Trophoblast cell (in vitro differentiated cells and primary cell): Measurements from ENCODE around the gene CCDC195.
"Not testable (repeated sequence)": the region's sequence is repeated elsewhere in the genome, so short reads cannot be mapped to it uniquely, and the experiment has no call there.

ENCODE experiments used
- DNase-seq, 2 donors: peaks; one replicate each; pipeline ENCODE4 v3.0.0-alpha.2; 2016
- H2AFZ ChIP-seq: 2 replicates; pipeline ENCODE4 v1.6.1; 2013; ENCODE audit warnings: low read length, moderate library complexity, mild to moderate bottlenecking; ENCODE audit not compliant: insufficient read depth, poor library complexity
- H2AK5ac ChIP-seq: 2 replicates; pipeline ENCODE4 v1.6.1; 2013; ENCODE audit warnings: mild to moderate bottlenecking, low read length
- H2BK120ac ChIP-seq: 2 replicates; pipeline ENCODE4 v1.6.1; 2013; ENCODE audit warnings: low read length, mild to moderate bottlenecking, moderate library complexity; ENCODE audit not compliant: insufficient read depth, poor library complexity
- H2BK12ac ChIP-seq: 2 replicates; pipeline ENCODE4 v1.6.1; 2013; ENCODE audit warnings: mild to moderate bottlenecking, low read length, moderate library complexity
- H2BK5ac ChIP-seq: 2 replicates; pipeline ENCODE4 v1.6.1; 2013; ENCODE audit warnings: low read length, low read depth, moderate library complexity, mild to moderate bottlenecking; ENCODE audit not compliant: poor library complexity
- H3K14ac ChIP-seq: 2 replicates; pipeline ENCODE4 v1.6.1; 2013; ENCODE audit warnings: mild to moderate bottlenecking, low read length
- H3K18ac ChIP-seq: 2 replicates; pipeline ENCODE4 v1.6.1; 2013; ENCODE audit warnings: mild to moderate bottlenecking, low read length
- H3K23ac ChIP-seq: 2 replicates; pipeline ENCODE4 v1.6.1; 2013; ENCODE audit warnings: low read length
- H3K27ac ChIP-seq: 2 replicates; pipeline ENCODE4 v1.5.1; 2013; ENCODE audit warnings: low read depth, mild to moderate bottlenecking, inconsistent platforms, low read length, moderate library complexity
- H3K27me3 ChIP-seq: 2 replicates; pipeline ENCODE4 v1.6.1; 2013; ENCODE audit warnings: inconsistent platforms, mild to moderate bottlenecking, low read length, moderate library complexity; ENCODE audit not compliant: insufficient read depth
- H3K36me3 ChIP-seq, 2 experiments: 1 replicate in 1 of 2; 2 replicates in 1 of 2; pipeline ENCODE4 v1.6.1; 2013; ENCODE audit warnings: low read length in 2 of 2, mild to moderate bottlenecking in 2 of 2, moderate library complexity in 1 of 2; ENCODE audit not compliant: insufficient read depth in 2 of 2, control insufficient read depth in 1 of 2
- H3K4ac ChIP-seq: 2 replicates; pipeline ENCODE4 v1.6.1; 2013; ENCODE audit warnings: low read depth, mild to moderate bottlenecking, low read length, moderate library complexity
- H3K4me1 ChIP-seq, 2 experiments: 1 replicate in 1 of 2; 2 replicates in 1 of 2; pipeline ENCODE4 v1.6.1; 2013; ENCODE audit warnings: low read length in 2 of 2, mild to moderate bottlenecking in 2 of 2, moderate library complexity in 1 of 2; ENCODE audit not compliant: insufficient read depth in 2 of 2, control insufficient read depth in 1 of 2
- H3K4me2 ChIP-seq: 2 replicates; pipeline ENCODE4 v1.6.1; 2013; ENCODE audit warnings: inconsistent platforms, mild to moderate bottlenecking, low read length, moderate library complexity
- H3K4me3 ChIP-seq: 2 replicates; pipeline ENCODE4 v1.5.1; 2013; ENCODE audit warnings: mild to moderate bottlenecking, low read depth, low read length, inconsistent platforms
- H3K79me1 ChIP-seq: one replicate; pipeline ENCODE4 v1.6.1; 2013; ENCODE audit warnings: low read length
- H3K79me2 ChIP-seq: 2 replicates; pipeline ENCODE4 v1.6.1; 2013; ENCODE audit warnings: low read length, mild to moderate bottlenecking; ENCODE audit not compliant: control insufficient read depth, insufficient read depth, poor library complexity
- H3K9ac ChIP-seq: 2 replicates; pipeline ENCODE4 v1.6.1; 2013; ENCODE audit warnings: mild to moderate bottlenecking, low read length
- H3K9me3 ChIP-seq: 2 replicates; pipeline ENCODE4 v1.6.1; 2013; ENCODE audit warnings: low read depth, mild to moderate bottlenecking, control low read depth, inconsistent platforms, low read length; ENCODE audit not compliant: insufficient read depth
- H4K12ac ChIP-seq: 2 replicates; pipeline ENCODE4 v1.6.1; 2013; ENCODE audit warnings: low read depth, mild to moderate bottlenecking, low read length, moderate library complexity
- H4K8ac ChIP-seq: 2 replicates; pipeline ENCODE4 v1.6.1; 2013; ENCODE audit warnings: low read depth, mild to moderate bottlenecking, low read length, moderate library complexity
- H4K91ac ChIP-seq: one replicate; pipeline ENCODE4 v1.6.1; 2013; ENCODE audit warnings: low read depth, mild to moderate bottlenecking, low read length, moderate library complexity
- WGBS: extraction: QIAGEN DNeasy Blood & Tissue Kit; methylation state at CpG from one replicate; pipeline ENCODE4 v1.1.7; 2013; ENCODE audit warnings: missing lambda C conversion rate; ENCODE audit not compliant: insufficient read length, insufficient coverage; ENCODE audit errors: extremely low coverage; 5-methylcytosine and 5-hydroxymethylcytosine counted together

The CCDC195 gene

DNA sequence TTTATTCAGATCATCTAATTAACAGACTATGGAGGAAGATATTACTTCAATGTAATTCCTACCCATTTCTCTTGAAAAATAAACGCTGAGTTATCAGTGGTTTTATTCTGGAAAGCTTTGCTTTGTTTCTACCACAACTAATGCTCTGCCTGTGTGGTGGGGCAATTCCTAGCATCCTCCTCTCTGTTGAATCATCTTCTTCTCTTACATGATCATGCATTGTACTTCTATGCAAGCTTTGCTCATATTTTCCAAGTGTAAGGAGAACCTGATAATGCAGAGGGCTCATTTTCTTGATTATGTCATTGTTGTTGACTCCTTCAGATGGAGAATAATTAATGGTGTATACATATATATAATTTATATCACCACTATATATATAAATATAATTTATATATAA lies 46.7 kb downstream of the CCDC195 start:
- H2BK12ac ChIP-seq: no peak overlapping the region
- no peaks in the 10 kb centered on the region for H3K79me2 ChIP-seq
- H2BK5ac ChIP-seq: no peak overlapping the region
- no peak overlapping the region for H4K12ac ChIP-seq
- H3K14ac ChIP-seq: no peak overlapping the region
- WGBS: no CpG with 5 or more reads among the region's 1 CpG
- no peak overlapping the region for H4K8ac ChIP-seq
- H2AK5ac ChIP-seq: no peak overlapping the region
- no peaks in the 10 kb centered on the region for H3K4me1 ChIP-seq
- no peak overlapping the region for H2AFZ ChIP-seq
- H3K27ac ChIP-seq: no peak overlapping the region
- no peak overlapping the region for H3K9ac ChIP-seq
- no peaks in the 10 kb centered on the region for H3K27me3 ChIP-seq
- H4K91ac ChIP-seq: no peak overlapping the region
- no peak overlapping the region for H3K23ac ChIP-seq
- H2BK120ac ChIP-seq: no peak overlapping the region
- H3K4me2 ChIP-seq: no peak overlapping the region
- no peak overlapping the region for H3K4ac ChIP-seq
- H3K18ac ChIP-seq: no peak overlapping the region
- no peaks in the 10 kb centered on the region for H3K9me3 ChIP-seq
- H3K4me3 ChIP-seq: no peak overlapping the region
- no peaks in the 10 kb centered on the region for H3K36me3 ChIP-seq
- no peaks in the 10 kb centered on the region for H3K79me1 ChIP-seq
- DNase-seq: no peak

DNA sequence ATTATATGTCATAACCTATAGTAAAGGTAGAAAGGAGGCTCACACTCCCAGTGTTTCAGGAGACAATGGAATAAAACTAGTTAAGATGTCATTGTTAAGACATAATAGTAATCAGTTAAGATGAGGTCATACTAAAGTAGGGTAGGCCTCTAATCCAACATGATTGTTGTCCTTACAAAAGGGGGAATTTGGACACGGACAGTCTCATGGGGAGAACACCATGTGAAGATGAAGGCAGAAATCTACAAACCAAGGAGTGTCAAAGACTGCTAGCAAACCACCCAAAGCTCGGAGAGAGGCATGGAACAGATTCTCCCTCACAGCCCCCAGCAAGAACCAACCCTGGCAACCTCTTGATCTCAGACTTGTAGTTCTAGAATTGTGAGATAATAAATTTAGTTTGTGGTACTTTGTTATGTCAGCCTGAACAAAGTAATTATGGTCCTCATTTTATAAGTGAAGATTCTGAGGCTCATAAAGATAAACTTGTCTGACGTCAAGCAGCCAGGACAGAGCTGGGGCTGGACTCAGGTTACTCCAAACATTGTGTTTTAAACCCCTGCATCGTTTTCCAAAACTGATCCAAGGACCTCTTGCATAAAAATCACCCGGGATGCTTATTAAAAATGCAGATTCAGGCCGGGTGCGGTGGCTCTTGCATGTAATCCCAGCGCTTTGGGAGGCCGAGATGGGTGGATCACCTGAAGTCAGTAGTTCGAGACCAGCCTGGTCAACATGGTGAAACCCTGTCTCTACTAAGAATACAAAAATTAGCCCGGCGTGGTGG lies 47.8 kb downstream of the CCDC195 start:
- Histone ChIP-seq H3K79me2 (no peaks in the 10 kb centered on the region), H3K9me3 (no peaks in the 10 kb centered on the region), H3K9ac (no peak overlapping the region), H3K4me3 (no peak overlapping the region), H2AFZ (no peak overlapping the region), H3K79me1 (no peaks in the 10 kb centered on the region), H3K14ac (no peak overlapping the region), H3K4ac (no peak overlapping the region), H3K27me3 (no peaks in the 10 kb centered on the region), H3K4me2 (no peak overlapping the region), H2AK5ac (no peak overlapping the region), H3K27ac (no peak overlapping the region), H3K23ac (no peak overlapping the region), H3K18ac (no peak overlapping the region), H2BK12ac (no peak overlapping the region), H4K91ac (no peak overlapping the region), H2BK120ac (no peak overlapping the region), H4K8ac (no peak overlapping the region), H4K12ac (no peak overlapping the region), H3K36me3 (no peaks in the 10 kb centered on the region), H3K4me1 (no peaks in the 10 kb centered on the region), H2BK5ac (no peak overlapping the region)
- WGBS: no CpG with 5 or more reads among the region's 12 CpGs
- no peak for DNase-seq

DNA sequence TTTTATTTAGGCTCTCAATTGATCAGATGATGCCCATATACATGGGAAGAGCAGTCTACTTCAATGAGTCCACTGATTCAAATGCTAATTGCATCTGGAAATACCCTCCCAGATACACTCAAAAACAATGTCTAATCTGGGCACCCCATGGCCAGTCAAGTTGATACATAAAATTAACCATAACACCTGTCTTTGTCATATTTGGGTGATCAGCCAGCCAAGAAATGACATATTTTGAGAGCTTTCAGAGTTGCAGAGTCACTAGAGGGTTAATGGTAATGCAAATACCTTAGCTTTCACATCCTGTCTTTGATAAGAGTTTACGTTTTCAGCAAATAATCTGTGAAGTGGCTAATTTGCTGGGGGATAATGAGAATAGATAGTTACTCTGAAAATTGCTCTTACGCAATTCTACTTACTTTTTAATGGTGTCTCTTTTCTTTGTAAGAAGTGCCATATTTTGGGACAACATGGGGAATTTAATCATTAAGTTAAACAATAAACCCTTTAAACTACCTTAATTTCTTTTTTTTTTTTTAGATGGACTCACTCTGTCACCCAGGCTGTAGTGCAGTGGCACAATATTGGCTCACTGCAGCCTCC lies 49.1 kb downstream of the CCDC195 start:
- H3K18ac ChIP-seq: no peak overlapping the region
- H3K4me1 ChIP-seq: no peaks in the 10 kb centered on the region
- H2BK5ac ChIP-seq: no peak overlapping the region
- H2AK5ac ChIP-seq: no peak overlapping the region
- H3K14ac ChIP-seq: no peak overlapping the region
- H3K4me2 ChIP-seq: no peak overlapping the region
- no peaks in the 10 kb centered on the region for H3K27me3 ChIP-seq
- H3K36me3 ChIP-seq: no peaks in the 10 kb centered on the region
- H3K9me3 ChIP-seq: no peaks in the 10 kb centered on the region
- H3K79me1 ChIP-seq: no peaks in the 10 kb centered on the region
- no peak overlapping the region for H3K4me3 ChIP-seq
- no peaks in the 10 kb centered on the region for H3K79me2 ChIP-seq
- no peak overlapping the region for H4K91ac ChIP-seq
- no peak overlapping the region for H2BK12ac ChIP-seq
- H4K12ac ChIP-seq: no peak overlapping the region
- no peak overlapping the region for H3K9ac ChIP-seq
- no peak for DNase-seq
- no peak overlapping the region for H2AFZ ChIP-seq
- H3K23ac ChIP-seq: no peak overlapping the region
- no peak overlapping the region for H2BK120ac ChIP-seq
- no peak overlapping the region for H3K4ac ChIP-seq
- H4K8ac ChIP-seq: no peak overlapping the region
- no CpG with 5 or more reads among the region's 2 CpGs for WGBS
- no peak overlapping the region for H3K27ac ChIP-seq

DNA sequence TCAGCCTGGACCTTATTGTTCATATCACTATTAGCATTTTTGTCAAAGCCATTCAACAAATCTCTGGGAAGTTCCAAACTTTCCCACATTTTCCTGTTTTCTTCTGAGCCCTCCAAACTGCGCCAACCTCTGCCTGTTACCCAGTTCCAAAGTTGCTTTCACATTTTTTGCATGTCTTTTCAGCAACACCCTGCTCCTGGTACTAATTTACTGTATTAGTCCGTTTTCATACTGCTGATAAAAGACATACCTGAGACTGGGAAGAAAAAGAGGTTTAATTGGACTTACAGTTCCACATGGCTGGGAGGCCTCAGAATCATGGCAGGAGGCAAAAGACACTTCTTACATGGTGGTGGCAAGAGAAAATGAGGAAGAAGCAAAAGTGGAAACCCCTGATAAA lies 52.8 kb downstream of the CCDC195 start:
- not testable (repeated sequence) for H4K8ac ChIP-seq, H4K12ac ChIP-seq, H3K4me3 ChIP-seq, H3K14ac ChIP-seq, H3K27ac ChIP-seq, H2AFZ ChIP-seq, H2AK5ac ChIP-seq, H3K4ac ChIP-seq, H3K79me1 ChIP-seq, H3K27me3 ChIP-seq, H3K36me3 ChIP-seq, DNase-seq, H2BK120ac ChIP-seq, H2BK5ac ChIP-seq, H3K9ac ChIP-seq, H3K18ac ChIP-seq, H2BK12ac ChIP-seq, H3K4me2 ChIP-seq, H4K91ac ChIP-seq, H3K23ac ChIP-seq, H3K9me3 ChIP-seq, H3K4me1 ChIP-seq, H3K79me2 ChIP-seq
- WGBS: no CpG with 5 or more reads among the region's 2 CpGs
